Right lobe of liver (tissue), 6 donors: ENCODE measurements around the gene FADS6. TPM values are rescaled to one million over a fixed set of nuclear protein-coding genes. Genes with fewer than 3 reads are reported as not detected.
A peak's percentile ranks its signal among the peaks of the same experiment; 100 is the strongest.

ENCODE experiments used
- ATAC-seq, 4 donors: fragments of 200-7000 bp; cut with Tn5 transposase; one replicate each; pipeline ENCODE4 v1.9.1; 2020; ENCODE audit warnings: mild to moderate bottlenecking in 4 of 4, moderate library complexity in 4 of 4
- DNase-seq, 3 donors: peaks; one replicate each; pipeline ENCODE4 v3.0.0-alpha.2; 2020
- H3K27ac ChIP-seq, 3 donors: fragments of 200-600 bp; one replicate each; pipeline ENCODE4 v1.8.0; 2022
- H3K27me3 ChIP-seq, 2 donors: fragments of 200-600 bp; one replicate each; pipeline ENCODE4 v1.8.0; 2022
- H3K36me3 ChIP-seq, 4 donors: fragments of 200-600 bp; sonication (generic) in 1 of 4; one replicate each; pipeline versions ENCODE4 v1.5.1 to v1.8.0; 2017 to 2022; ENCODE audit warnings: control low read depth in 1 of 4
- H3K4me1 ChIP-seq, 4 donors: fragments of 200-600 bp; sonication (generic) in 1 of 4; one replicate each; pipeline versions ENCODE4 v1.5.1 to v1.8.0; 2017 to 2022; ENCODE audit warnings: control low read depth in 1 of 4
- H3K4me3 ChIP-seq, 3 donors: fragments of 200-600 bp; one replicate each; pipeline ENCODE4 v1.8.0; 2022
- H3K9me3 ChIP-seq, 4 donors: fragments of 200-600 bp; sonication (generic) in 1 of 4; one replicate each; pipeline versions ENCODE4 v1.5.1 to v1.8.0; 2017 to 2022; ENCODE audit warnings: control low read depth in 1 of 4
- POLR2A ChIP-seq: fragments of 450-650 bp; IDR thresholded peaks from one replicate; pipeline ENCODE4 v1.6.1; 2017; ENCODE audit warnings: antibody characterized with exemption, mild to moderate bottlenecking
- WGBS: methylation state at CpG from one replicate; pipeline ENCODE4 v1.1.6; 2018; ENCODE audit warnings: low coverage, low lambda C conversion rate; ENCODE audit not compliant: insufficient coverage; ENCODE audit errors: missing lambda C conversion rate; 5-methylcytosine and 5-hydroxymethylcytosine counted together
- intact Hi-C, 2 donors: fragments of 100-400 bp; cut with DNase I; formaldehyde crosslinking; loops; one replicate each; pipeline versions ENCODE4 v1.11.2 to v1.14.1; 2022
- total RNA-seq, 6 experiments: library from RNA; depleted of rRNA in 2 of 6; stranded (reverse); fragments of >200 nt in 2 of 6; fragmentation: NEBNext Ultra II Directional in 3 of 6; extraction: Animal tissue kit (Norgen Biotek cat#: 25700) in 3 of 6; gene quantifications; one replicate each; pipeline versions ENCODE4 v1.1.0 to v1.2.4, GENCODE V29; 2016 to 2023
- TF ChIP-seq, protein P1 (sequence below), 4 donors: fragments of 200-600 bp in 3 of 4; fragments of 450-650 bp in 1 of 4; IDR thresholded peaks; one replicate each; pipeline versions ENCODE4 v1.5.1 to v1.8.0; 2016 to 2022; ENCODE audit warnings: antibody characterized with exemption in 4 of 4, mild to moderate bottlenecking in 2 of 4
- donor health status: DM: no; HTN: yes; CAD: no.
- donor health status: DM: no; HTN: no; CAD: no.
- donor health status: DM: no; HTN: no; CAD: no.
- donor health status: DM: no; HTN: yes; CAD: no.
- donor health status: DM: no; HTN: yes; CAD: no.

The FADS6 gene
- total RNA-seq, 6 experiments from 2014 or later: 2.1 to 6.1 (median 3.7) TPM

DNA sequence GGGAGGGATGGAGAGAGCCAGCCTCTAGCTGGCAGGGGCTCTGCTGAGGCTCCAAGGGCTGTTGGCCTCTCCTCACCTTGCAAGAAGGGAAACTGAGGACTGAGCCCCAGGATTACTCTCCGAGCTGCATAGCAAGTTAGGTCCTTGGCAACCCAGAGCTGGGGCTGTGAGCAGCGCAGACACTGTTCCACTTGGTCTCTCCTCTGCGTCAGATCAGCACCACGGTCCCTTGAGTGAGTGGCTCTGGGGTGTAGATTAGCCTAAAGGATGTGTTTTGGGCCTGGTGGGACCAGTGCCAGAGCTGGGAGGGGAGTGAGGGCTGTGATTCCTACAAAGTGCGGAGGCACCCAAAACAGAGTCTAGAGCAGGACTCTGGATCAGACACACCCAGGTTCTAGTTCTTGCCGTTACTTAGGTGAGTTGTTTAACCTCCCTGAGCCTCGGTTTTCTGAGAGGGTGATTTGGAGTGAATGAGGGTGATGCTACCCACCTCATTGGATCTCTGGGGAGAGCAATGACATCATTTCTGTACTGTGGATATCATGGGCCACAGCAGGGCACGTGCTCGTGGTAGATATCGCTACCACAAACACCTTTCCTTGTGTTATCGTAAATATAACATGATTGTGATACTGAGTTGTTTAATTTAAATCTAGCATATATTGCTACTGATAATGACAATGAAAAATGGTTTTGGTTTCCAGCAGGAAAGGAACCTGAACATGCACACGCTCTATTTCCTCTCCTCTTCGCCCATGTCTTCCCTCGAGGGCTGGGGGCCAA lies 8.1 kb upstream of the FADS6 start:
- WGBS: 38% methylated on average over 9 of the region's 14 CpGs
- no peak overlapping the region for H3K4me3 ChIP-seq
- DNase-seq (no peak), ATAC-seq (no peak)
- no peaks in the 10 kb centered on the region for H3K36me3 ChIP-seq
- H3K27ac ChIP-seq: no peak overlapping the region
- intact Hi-C loops: no loop called here
- H3K27me3 ChIP-seq: no peaks in the 10 kb centered on the region
- no peaks in the 10 kb centered on the region for H3K4me1 ChIP-seq
- H3K9me3 ChIP-seq: no peaks in the 10 kb centered on the region
- TF ChIP-seq, protein P1, sequence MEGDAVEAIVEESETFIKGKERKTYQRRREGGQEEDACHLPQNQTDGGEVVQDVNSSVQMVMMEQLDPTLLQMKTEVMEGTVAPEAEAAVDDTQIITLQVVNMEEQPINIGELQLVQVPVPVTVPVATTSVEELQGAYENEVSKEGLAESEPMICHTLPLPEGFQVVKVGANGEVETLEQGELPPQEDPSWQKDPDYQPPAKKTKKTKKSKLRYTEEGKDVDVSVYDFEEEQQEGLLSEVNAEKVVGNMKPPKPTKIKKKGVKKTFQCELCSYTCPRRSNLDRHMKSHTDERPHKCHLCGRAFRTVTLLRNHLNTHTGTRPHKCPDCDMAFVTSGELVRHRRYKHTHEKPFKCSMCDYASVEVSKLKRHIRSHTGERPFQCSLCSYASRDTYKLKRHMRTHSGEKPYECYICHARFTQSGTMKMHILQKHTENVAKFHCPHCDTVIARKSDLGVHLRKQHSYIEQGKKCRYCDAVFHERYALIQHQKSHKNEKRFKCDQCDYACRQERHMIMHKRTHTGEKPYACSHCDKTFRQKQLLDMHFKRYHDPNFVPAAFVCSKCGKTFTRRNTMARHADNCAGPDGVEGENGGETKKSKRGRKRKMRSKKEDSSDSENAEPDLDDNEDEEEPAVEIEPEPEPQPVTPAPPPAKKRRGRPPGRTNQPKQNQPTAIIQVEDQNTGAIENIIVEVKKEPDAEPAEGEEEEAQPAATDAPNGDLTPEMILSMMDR (IDR thresholded peaks at IDR 0.05): no peak
- no peak for TF ChIP-seq POLR2A

DNA sequence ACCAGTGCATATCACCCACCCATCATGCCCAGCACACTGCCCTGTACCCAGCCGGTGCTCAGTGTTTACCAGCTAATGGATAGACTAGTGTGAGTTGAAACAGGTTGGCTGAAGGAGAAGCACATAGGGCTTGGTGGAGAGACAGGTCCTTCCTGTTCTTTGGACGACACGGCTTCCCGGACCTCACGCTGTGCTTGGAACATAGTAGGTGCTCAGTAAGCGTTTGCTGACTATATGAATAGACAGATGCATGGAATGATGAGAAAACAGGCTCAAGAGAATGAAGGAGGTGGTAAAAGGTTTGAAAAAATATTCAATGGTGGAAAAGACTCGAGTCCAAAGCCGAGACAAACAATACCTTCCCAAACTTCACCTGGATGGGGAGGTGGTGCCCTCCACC lies 6.8 kb upstream of the FADS6 start:
- Histone ChIP-seq H3K27me3 (no peaks in the 10 kb centered on the region), H3K4me1 (no peaks in the 10 kb centered on the region), H3K36me3 (no peaks in the 10 kb centered on the region), H3K9me3 (no peaks in the 10 kb centered on the region), H3K4me3 (no peak overlapping the region), H3K27ac (no peak overlapping the region)
- no peak for TF ChIP-seq POLR2A
- TF ChIP-seq, protein P1 (IDR thresholded peaks at IDR 0.05): no peak
- 67% methylated on average over 8 of the region's 8 CpGs for WGBS
- intact Hi-C loops: no loop called here
- no peak for ATAC-seq
- no peak for DNase-seq

DNA sequence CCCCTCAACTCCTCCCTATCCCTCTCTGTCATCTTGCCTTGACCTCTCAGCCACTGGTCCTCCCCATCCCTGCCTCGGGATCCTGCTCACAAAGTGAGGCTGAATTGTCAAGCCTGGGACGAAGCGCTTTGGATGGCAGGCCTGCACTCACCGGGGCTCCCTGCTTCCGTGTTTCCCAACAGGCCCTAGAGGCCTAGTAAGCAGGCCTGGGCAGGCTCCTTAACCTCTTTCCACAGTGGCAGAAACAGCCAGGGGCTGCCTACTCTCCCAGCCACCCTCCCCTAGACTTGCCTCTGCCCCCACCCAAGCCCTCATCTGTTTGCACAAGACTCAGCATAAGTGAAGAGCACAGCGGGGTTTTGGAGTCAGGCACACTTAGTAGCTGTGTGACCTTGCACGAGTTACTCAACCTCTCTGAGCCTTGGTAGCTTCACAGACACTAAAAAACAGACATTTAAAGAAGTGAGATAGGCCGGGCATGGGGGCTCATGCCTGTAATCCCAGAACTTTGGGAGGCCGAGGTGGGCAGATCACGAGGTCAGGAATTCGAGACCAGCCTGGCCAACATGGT lies 5.0 kb upstream of the FADS6 start:
- H3K27me3 ChIP-seq: no peaks in the 10 kb centered on the region
- ATAC-seq: no peak
- H3K9me3 ChIP-seq: no peaks in the 10 kb centered on the region
- intact Hi-C loops: no loop called here
- H3K4me3 ChIP-seq: no peak overlapping the region
- no peaks in the 10 kb centered on the region for H3K36me3 ChIP-seq
- no peaks in the 10 kb centered on the region for H3K4me1 ChIP-seq
- TF ChIP-seq, protein P1 (IDR thresholded peaks at IDR 0.05): no peak
- no peak for TF ChIP-seq POLR2A
- no peak overlapping the region for H3K27ac ChIP-seq
- 96% methylated on average over 5 of the region's 11 CpGs for WGBS
- no peak for DNase-seq

DNA sequence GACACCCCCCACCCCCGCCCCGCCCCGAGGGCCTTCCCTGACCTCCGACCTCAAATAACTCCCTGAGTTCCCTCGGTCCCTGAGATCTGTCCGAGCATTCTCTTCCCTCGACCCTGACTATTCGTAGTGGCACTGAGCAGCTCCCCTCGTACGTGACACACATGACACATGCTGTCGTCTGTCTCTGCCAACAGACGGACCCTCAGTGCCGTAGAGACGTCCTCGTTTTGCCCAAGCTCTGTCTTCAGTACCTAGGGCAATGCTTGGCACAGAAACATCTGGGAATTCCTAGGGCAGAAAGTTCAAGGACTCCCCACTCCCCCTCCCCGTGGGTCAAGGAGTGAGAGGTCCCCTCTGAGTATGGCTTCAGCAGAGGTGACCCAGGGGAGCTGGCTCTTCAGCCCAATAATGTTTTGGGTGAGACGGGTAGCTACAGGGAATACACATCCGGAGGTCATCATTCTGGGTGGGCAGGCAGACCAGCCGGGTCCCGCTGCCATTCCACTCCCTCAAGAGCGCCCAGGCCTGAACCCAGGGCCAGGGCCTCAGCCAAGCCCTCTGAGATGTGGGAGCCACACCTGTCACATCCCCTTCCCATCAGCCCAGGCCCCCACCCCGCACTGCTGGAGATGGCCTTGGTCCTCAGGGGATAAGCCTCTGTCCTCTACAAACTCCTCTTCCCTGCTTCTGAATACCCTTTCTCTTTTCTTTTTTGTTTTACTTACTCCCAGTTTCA lies 671 bp upstream of the FADS6 start:
- H3K9me3 ChIP-seq: no peaks in the 10 kb centered on the region
- H3K36me3 ChIP-seq: no peaks in the 10 kb centered on the region
- intact Hi-C loops: no loop called here
- ATAC-seq (peak; percentile 4 to 31 (median 10)), DNase-seq (no peak)
- WGBS: 27% methylated on average over 5 of the region's 22 CpGs
- no peaks in the 10 kb centered on the region for H3K27me3 ChIP-seq
- no peak for TF ChIP-seq POLR2A
- TF ChIP-seq, protein P1 (IDR thresholded peaks at IDR 0.05): no peak
- peak overlapping the region; percentile 40 to 56 (median 54) for H3K4me3 ChIP-seq
- H3K27ac ChIP-seq: peak overlapping the region in 1 of 3 donors; percentile 64
- no peaks in the 10 kb centered on the region for H3K4me1 ChIP-seq
